Neural progenitor cell (in vitro differentiated cells): ENCODE data around the gene FGD2. TPM values are rescaled to one million over a fixed set of nuclear protein-coding genes. Genes with fewer than 3 reads are reported as not detected.

ENCODE experiments used
- DNase-seq: peaks from one replicate; pipeline ENCODE4 v3.0.0-alpha.2; 2016; ENCODE audit warnings: low spot score
- H2AFZ ChIP-seq: fragments of 200-600 bp; sonication (generic); replicated peaks from 2 replicates; pipeline ENCODE4 v1.6.1; 2016; ENCODE audit warnings: antibody characterized with exemption
- H3F3A ChIP-seq: fragments of 200-600 bp; sonication (generic); 2 replicates; pipeline ENCODE4 v1.6.1; 2016; ENCODE audit warnings: antibody characterized with exemption, low read depth
- H3K27ac ChIP-seq: fragments of 200-600 bp; sonication (generic); 2 replicates; pipeline ENCODE4 v1.5.1; 2016; ENCODE audit warnings: mild to moderate bottlenecking
- H3K27me3 ChIP-seq: fragments of 200-600 bp; sonication (generic); 2 replicates; pipeline ENCODE4 v1.6.1; 2016; ENCODE audit warnings: mild to moderate bottlenecking, moderate library complexity
- H3K36me3 ChIP-seq: fragments of 200-600 bp; sonication (generic); 2 replicates; pipeline ENCODE4 v1.5.1; 2016
- H3K4me1 ChIP-seq: fragments of 200-600 bp; sonication (generic); 2 replicates; pipeline ENCODE4 v1.6.1; 2016; ENCODE audit warnings: mixed run types
- H3K4me2 ChIP-seq: fragments of 200-600 bp; sonication (generic); 2 replicates; pipeline ENCODE4 v1.6.1; 2016
- H3K4me3 ChIP-seq: fragments of 200-600 bp; sonication (generic); 2 replicates; pipeline ENCODE4 v1.5.1; 2016
- H3K79me2 ChIP-seq: fragments of 200-600 bp; sonication (generic); 2 replicates; pipeline ENCODE4 v1.6.1; 2016; ENCODE audit warnings: low read depth
- H3K9ac ChIP-seq: fragments of 200-600 bp; sonication (generic); 2 replicates; pipeline ENCODE4 v1.6.1; 2016
- H3K9me3 ChIP-seq: fragments of 200-600 bp; sonication (generic); 2 replicates; pipeline ENCODE4 v1.5.1; 2016; ENCODE audit warnings: low read depth
- H4K20me1 ChIP-seq: fragments of 200-600 bp; sonication (generic); 2 replicates; pipeline ENCODE4 v1.6.1; 2016; ENCODE audit warnings: low read depth
- H3K27ac Mint-ChIP-seq: 3 replicates; pipeline ENCODE4 v1.8.0; 2021; ENCODE audit warnings: mixed read lengths
- H3K27me3 Mint-ChIP-seq: 2 replicates; pipeline ENCODE4 v1.8.0; 2022; ENCODE audit warnings: low read depth, mild to moderate bottlenecking, inconsistent platforms, moderate library complexity, mixed read lengths; ENCODE audit not compliant: insufficient read depth
- H3K36me3 Mint-ChIP-seq: 3 replicates; pipeline ENCODE4 v1.8.0; 2021; ENCODE audit warnings: mixed read lengths
- H3K4me1 Mint-ChIP-seq: 3 replicates; pipeline ENCODE4 v1.8.0; 2021; ENCODE audit warnings: mixed read lengths
- H3K4me3 Mint-ChIP-seq: 3 replicates; pipeline ENCODE4 v1.8.0; 2021; ENCODE audit warnings: mild to moderate bottlenecking, moderate library complexity, mixed read lengths
- H3K9me3 Mint-ChIP-seq: 3 replicates; pipeline ENCODE4 v1.8.0; 2020; ENCODE audit warnings: mixed read lengths
- EZH2 ChIP-seq: fragments of 200-600 bp; sonication (generic); IDR thresholded peaks from 2 replicates; pipeline ENCODE4 v1.6.1; 2017; ENCODE audit warnings: antibody characterized with exemption, mild to moderate bottlenecking, moderate library complexity
- EZH2phosphoT487 ChIP-seq: fragments of 200-600 bp; sonication (generic); IDR thresholded peaks from 2 replicates; pipeline ENCODE4 v1.6.1; 2017; ENCODE audit warnings: antibody characterized with exemption
- total RNA-seq: library from RNA; depleted of rRNA; stranded (reverse); fragments of >200 nt; gene quantifications from 2 replicates; pipeline ENCODE4 v1.2.3, GENCODE V29; 2015; ENCODE audit warnings: low replicate concordance
- TF ChIP-seq, protein P1 (sequence below): fragments of 200-600 bp; sonication (generic); IDR thresholded peaks from 2 replicates; pipeline ENCODE4 v1.5.1; 2017; ENCODE audit warnings: antibody characterized with exemption, mild to moderate bottlenecking

The FGD2 gene
- total RNA-seq, 1 donor from 2014 or later, result 0.06 TPM

DNA sequence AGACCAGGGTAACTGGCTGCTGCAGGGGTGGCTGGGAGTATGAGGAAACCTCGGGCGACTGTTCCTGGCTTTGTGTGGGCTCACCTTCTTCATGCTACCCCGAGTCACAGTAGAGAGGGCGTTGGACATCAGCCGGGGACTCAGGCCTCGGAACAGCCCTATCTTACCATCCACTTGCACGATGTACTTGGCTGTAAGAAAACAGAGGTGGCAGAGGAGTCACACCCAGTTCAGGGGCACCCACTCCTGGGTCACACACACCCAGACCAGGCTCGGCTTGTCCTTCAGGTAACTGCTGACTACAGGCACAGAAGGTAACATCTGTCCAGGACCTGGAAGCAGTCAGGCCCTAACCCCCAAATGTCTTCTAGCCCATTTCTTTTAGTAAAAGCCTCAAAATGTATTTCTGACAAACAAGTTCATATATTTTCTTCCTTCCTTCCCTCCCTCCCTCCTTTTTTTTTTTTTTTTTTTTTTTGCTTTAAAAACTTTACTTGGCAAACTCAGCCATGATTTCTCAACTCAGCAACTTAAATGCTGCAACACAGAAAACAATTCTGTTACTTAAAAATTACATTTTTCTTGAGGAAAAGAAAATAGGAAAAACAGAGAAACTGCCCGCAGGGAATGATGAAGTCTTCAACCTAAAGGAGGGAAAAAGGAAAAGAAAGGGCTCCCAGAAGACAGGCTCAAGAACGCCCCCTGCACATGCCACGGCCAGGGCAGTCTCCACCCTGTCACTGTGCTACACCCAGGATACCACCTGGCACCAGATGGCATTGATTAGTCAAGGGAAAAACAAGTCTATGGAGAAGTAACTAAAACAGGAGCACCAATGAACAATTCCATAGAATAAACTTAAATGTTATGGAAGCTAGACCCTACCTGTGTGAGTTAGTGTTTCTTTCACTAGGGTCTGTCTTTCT lies 26.8 kb upstream of the FGD2 start:
- Histone ChIP-seq H3K79me2 (peaks cover 54% of the 10 kb centered on the region), H3F3A (no peaks in the 10 kb centered on the region), H3K27me3 (no peaks in the 10 kb centered on the region), H3K9ac (no peak overlapping the region), H2AFZ (no peak overlapping the region), H3K4me3 (no peak overlapping the region), H3K36me3 (no peaks in the 10 kb centered on the region), H3K27ac (no peak overlapping the region), H3K4me1 (peaks cover 10% of the 10 kb centered on the region), H3K4me2 (no peak overlapping the region), H3K9me3 (no peaks in the 10 kb centered on the region), H4K20me1 (peaks cover 56% of the 10 kb centered on the region)
- no peaks in the 10 kb centered on the region for H3K9me3 Mint-ChIP-seq
- H3K27me3 Mint-ChIP-seq, result no peaks in the 10 kb centered on the region
- TF ChIP-seq EZH2 (no peak), EZH2phosphoT487 (no peak)
- TF ChIP-seq, protein P1, sequence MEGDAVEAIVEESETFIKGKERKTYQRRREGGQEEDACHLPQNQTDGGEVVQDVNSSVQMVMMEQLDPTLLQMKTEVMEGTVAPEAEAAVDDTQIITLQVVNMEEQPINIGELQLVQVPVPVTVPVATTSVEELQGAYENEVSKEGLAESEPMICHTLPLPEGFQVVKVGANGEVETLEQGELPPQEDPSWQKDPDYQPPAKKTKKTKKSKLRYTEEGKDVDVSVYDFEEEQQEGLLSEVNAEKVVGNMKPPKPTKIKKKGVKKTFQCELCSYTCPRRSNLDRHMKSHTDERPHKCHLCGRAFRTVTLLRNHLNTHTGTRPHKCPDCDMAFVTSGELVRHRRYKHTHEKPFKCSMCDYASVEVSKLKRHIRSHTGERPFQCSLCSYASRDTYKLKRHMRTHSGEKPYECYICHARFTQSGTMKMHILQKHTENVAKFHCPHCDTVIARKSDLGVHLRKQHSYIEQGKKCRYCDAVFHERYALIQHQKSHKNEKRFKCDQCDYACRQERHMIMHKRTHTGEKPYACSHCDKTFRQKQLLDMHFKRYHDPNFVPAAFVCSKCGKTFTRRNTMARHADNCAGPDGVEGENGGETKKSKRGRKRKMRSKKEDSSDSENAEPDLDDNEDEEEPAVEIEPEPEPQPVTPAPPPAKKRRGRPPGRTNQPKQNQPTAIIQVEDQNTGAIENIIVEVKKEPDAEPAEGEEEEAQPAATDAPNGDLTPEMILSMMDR, result no peak
- H3K4me3 Mint-ChIP-seq, result no peak overlapping the region
- H3K27ac Mint-ChIP-seq, result no peak overlapping the region
- peaks cover 15% of the 10 kb centered on the region for H3K4me1 Mint-ChIP-seq
- no peak for DNase-seq
- peaks cover 17% of the 10 kb centered on the region for H3K36me3 Mint-ChIP-seq

DNA sequence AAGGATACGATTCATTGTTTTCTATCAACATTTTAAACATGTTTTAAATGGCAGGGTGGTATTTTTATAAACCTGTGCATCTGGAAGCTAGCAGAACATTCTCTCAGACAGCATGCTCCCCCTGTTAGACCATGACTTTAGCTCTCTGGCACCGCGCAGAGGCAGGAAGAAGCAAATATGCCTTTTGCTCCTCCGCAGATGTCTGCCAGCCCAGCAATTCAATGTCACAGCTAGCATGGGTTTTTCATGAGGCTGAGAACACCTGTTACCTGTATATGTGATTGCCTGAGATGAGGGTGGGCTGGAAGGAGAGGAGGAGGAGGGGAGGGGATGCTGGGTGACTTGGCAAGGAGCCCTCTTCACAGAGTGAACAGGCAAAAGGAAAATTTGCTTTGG lies 26.1 kb upstream of the FGD2 start:
- H3K36me3 Mint-ChIP-seq, result peaks cover 17% of the 10 kb centered on the region
- no peaks in the 10 kb centered on the region for H3K9me3 Mint-ChIP-seq
- H3K4me3 Mint-ChIP-seq, result peak overlapping the region; percentile 22
- no peaks in the 10 kb centered on the region for H3K9me3 ChIP-seq
- TF ChIP-seq, protein P1, result peak; percentile 12
- TF ChIP-seq EZH2, result no peak
- H3K79me2 ChIP-seq, result peaks cover 61% of the 10 kb centered on the region
- H3K9ac ChIP-seq, result no peak overlapping the region
- peaks cover 15% of the 10 kb centered on the region for H3K4me1 Mint-ChIP-seq
- H3K4me3 ChIP-seq, result no peak overlapping the region
- DNase-seq, result no peak
- H3K27me3 Mint-ChIP-seq, result no peaks in the 10 kb centered on the region
- H2AFZ ChIP-seq, result no peak overlapping the region
- H3K27me3 ChIP-seq, result no peaks in the 10 kb centered on the region
- H3K27ac ChIP-seq, result no peak overlapping the region
- no peaks in the 10 kb centered on the region for H3K36me3 ChIP-seq
- no peak overlapping the region for H3K4me2 ChIP-seq
- no peak overlapping the region for H3K27ac Mint-ChIP-seq
- H3F3A ChIP-seq, result no peaks in the 10 kb centered on the region
- peaks cover 13% of the 10 kb centered on the region for H3K4me1 ChIP-seq
- H4K20me1 ChIP-seq, result peaks cover 63% of the 10 kb centered on the region

DNA sequence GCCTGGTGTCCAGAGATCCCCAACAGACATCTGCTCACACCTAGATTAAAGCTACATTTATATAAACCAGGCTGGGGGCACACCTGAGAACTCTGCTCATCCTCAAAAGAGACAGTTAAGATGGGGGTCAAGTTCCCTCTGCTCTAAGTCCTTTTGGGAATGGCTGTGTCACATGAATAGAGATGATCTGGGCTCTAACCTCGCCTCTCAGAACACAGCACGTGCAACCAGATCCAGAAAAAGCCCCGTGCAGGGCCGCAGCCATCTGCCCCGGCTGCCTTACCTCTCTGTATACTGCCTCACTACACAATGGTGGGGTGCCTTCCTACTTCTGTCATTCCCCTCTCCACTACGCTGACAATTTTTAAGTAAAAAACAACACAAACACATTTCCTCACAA lies 25.3 kb upstream of the FGD2 start:
- TF ChIP-seq EZH2phosphoT487, result no peak
- no peak for TF ChIP-seq EZH2
- TF ChIP-seq, protein P1, result no peak
- Histone ChIP-seq H3F3A (no peaks in the 10 kb centered on the region), H3K9me3 (no peaks in the 10 kb centered on the region), H3K36me3 (no peaks in the 10 kb centered on the region), H3K4me3 (no peak overlapping the region), H2AFZ (no peak overlapping the region), H4K20me1 (peaks cover 71% of the 10 kb centered on the region), H3K79me2 (peaks cover 68% of the 10 kb centered on the region), H3K4me1 (peaks cover 17% of the 10 kb centered on the region), H3K9ac (peak overlapping the region; percentile 27), H3K27ac (no peak overlapping the region), H3K27me3 (no peaks in the 10 kb centered on the region), H3K4me2 (no peak overlapping the region)
- peaks cover 15% of the 10 kb centered on the region for H3K4me1 Mint-ChIP-seq
- no peaks in the 10 kb centered on the region for H3K9me3 Mint-ChIP-seq
- no peak for DNase-seq
- H3K27ac Mint-ChIP-seq, result no peak overlapping the region
- peaks cover 14% of the 10 kb centered on the region for H3K36me3 Mint-ChIP-seq
- H3K27me3 Mint-ChIP-seq, result no peaks in the 10 kb centered on the region
- H3K4me3 Mint-ChIP-seq, result no peak overlapping the region
